H1 (cell line): ENCODE data around the gene ZNF189. TPM values are rescaled to one million over a fixed set of nuclear protein-coding genes. Genes with fewer than 3 reads are reported as not detected.

ENCODE experiments used
- CTCF ChIA-PET: fragments of 300-600 bp; sonication (Branson Sonifier 250); formaldehyde crosslinking; loops from one replicate; lab custom pipeline; 2021; ENCODE audit not compliant: partially characterized antibody; lab: Charles Lee
- POLR2A ChIA-PET: fragments of 300-600 bp; sonication (Branson Sonifier 250); formaldehyde crosslinking; loops from one replicate; lab custom pipeline; 2021; ENCODE audit warnings: inconsistent platforms; ENCODE audit not compliant: partially characterized antibody; lab: Charles Lee
- DNase-seq, 2 experiments: peaks; one replicate each; pipeline versions ENCODE4 v3.0.0 to v3.0.0-alpha.2; 2010 to 2022; ENCODE audit warnings: low spot score in 2 of 2, low read depth in 1 of 2, mixed read lengths in 1 of 2
- FAIRE-seq: peaks from 2 replicates; lab custom pipeline; 2011; peaks lifted over from hg19 to GRCh38; lab: Jason Lieb, UNC
- H2AFZ ChIP-seq: 2 replicates; pipeline ENCODE4 v1.8.1; 2012; ENCODE audit warnings: low read length, inconsistent platforms
- H2AK5ac ChIP-seq: 2 replicates; pipeline ENCODE4 v1.6.1; 2013; ENCODE audit warnings: low read depth, low read length
- H2BK120ac ChIP-seq: replicated peaks from 2 replicates; pipeline ENCODE3; 2013; ENCODE audit warnings: low read depth, low read length, inconsistent platforms
- H2BK12ac ChIP-seq: 2 replicates; pipeline ENCODE4 v1.6.1; 2013; ENCODE audit warnings: low read depth, low read length
- H2BK15ac ChIP-seq: 2 replicates; pipeline ENCODE4 v1.6.1; 2013; ENCODE audit warnings: low read length
- H2BK20ac ChIP-seq: 2 replicates; pipeline ENCODE4 v1.6.1; 2013; ENCODE audit warnings: low read length
- H2BK5ac ChIP-seq: 2 replicates; pipeline ENCODE4 v1.6.1; 2013; ENCODE audit warnings: low read depth, low read length
- H3K14ac ChIP-seq: 2 replicates; pipeline ENCODE4 v1.6.1; 2013; ENCODE audit warnings: inconsistent platforms; ENCODE audit not compliant: insufficient read length
- H3K18ac ChIP-seq: 2 replicates; pipeline ENCODE4 v1.6.1; 2013; ENCODE audit warnings: low read length; ENCODE audit errors: extremely low read depth
- H3K23ac ChIP-seq: 2 replicates; pipeline ENCODE4 v1.6.1; 2013; ENCODE audit warnings: inconsistent platforms; ENCODE audit not compliant: insufficient read length
- H3K23me2 ChIP-seq: 2 replicates; pipeline ENCODE4 v1.6.1; 2013; ENCODE audit warnings: low read depth, low read length
- H3K27ac ChIP-seq: 2 replicates; pipeline ENCODE4 v1.6.1; 2011; ENCODE audit warnings: low read depth, low read length, inconsistent platforms
- H3K27me3 ChIP-seq, 4 experiments: replicated peaks in 1 of 4; 1 replicate in 1 of 4; 2 replicates in 3 of 4; pipeline versions ENCODE4 v1.6.1 to v1.8.1; 2011 to 2013; ENCODE audit warnings: low read length in 3 of 4, mild to moderate bottlenecking in 3 of 4, inconsistent platforms in 2 of 4, mixed read lengths in 2 of 4, moderate library complexity in 1 of 4; ENCODE audit not compliant: control insufficient read depth in 3 of 4, insufficient read depth in 3 of 4; ENCODE audit errors: extremely low read depth in 1 of 4
- H3K36me3 ChIP-seq, 4 experiments: 2 replicates each; pipeline versions ENCODE4 v1.6.1 to v1.8.1; 2011 to 2013; ENCODE audit warnings: mild to moderate bottlenecking in 4 of 4, low read length in 3 of 4, moderate library complexity in 2 of 4, control low read depth in 1 of 4, inconsistent platforms in 1 of 4; ENCODE audit not compliant: insufficient read depth in 4 of 4, control insufficient read depth in 2 of 4
- H3K4ac ChIP-seq: replicated peaks from 2 replicates; pipeline ENCODE3; 2013; ENCODE audit warnings: low read length, low read depth, mixed read lengths, inconsistent platforms; ENCODE audit not compliant: insufficient read length
- H3K4me1 ChIP-seq, 4 experiments: replicated peaks in 1 of 4; 1 replicate in 1 of 4; 2 replicates in 3 of 4; pipeline versions ENCODE4 v1.6.1 to v1.8.1; 2011 to 2013; ENCODE audit warnings: low read length in 3 of 4, inconsistent platforms in 2 of 4, mixed read lengths in 1 of 4; ENCODE audit not compliant: insufficient read depth in 4 of 4, control insufficient read depth in 3 of 4
- H3K4me2 ChIP-seq, 2 experiments: 2 replicates each; pipeline versions ENCODE4 v1.6.1 to v1.8.1; 2011 to 2013; ENCODE audit warnings: low read depth in 2 of 2, low read length in 2 of 2, control low read depth in 1 of 2, inconsistent platforms in 1 of 2, mild to moderate bottlenecking in 1 of 2; ENCODE audit not compliant: insufficient read depth in 1 of 2
- H3K4me3 ChIP-seq, 4 experiments: fragments of 200-600, 300-600 bp in 1 of 4; sonication (generic), shearing (Covaris generic), sonication (Bioruptor Twin) in 1 of 4; 2 replicates each; pipeline versions ENCODE4 v1.5.1 to v1.8.1; 2011 to 2016; ENCODE audit warnings: low read length in 4 of 4, low read depth in 3 of 4, control low read depth in 2 of 4, inconsistent platforms in 2 of 4, mild to moderate bottlenecking in 2 of 4, mixed read lengths in 1 of 4, moderate library complexity in 1 of 4; ENCODE audit not compliant: insufficient read depth in 2 of 4; ENCODE audit errors: extremely low read depth in 1 of 4
- H3K56ac ChIP-seq: replicated peaks from 2 replicates; pipeline ENCODE3; 2013; ENCODE audit warnings: low read depth, mild to moderate bottlenecking, mixed read lengths, low read length, inconsistent platforms; ENCODE audit not compliant: insufficient read length
- H3K79me1 ChIP-seq: 2 replicates; pipeline ENCODE4 v1.6.1; 2013; ENCODE audit warnings: low read depth, low read length, control low read depth
- H3K79me2 ChIP-seq, 2 experiments: 2 replicates each; pipeline versions ENCODE4 v1.6.1 to v1.8.1; 2012 to 2013; ENCODE audit warnings: low read length in 2 of 2, mild to moderate bottlenecking in 2 of 2, inconsistent platforms in 1 of 2; ENCODE audit not compliant: insufficient read depth in 2 of 2, control insufficient read depth in 1 of 2
- H3K9ac ChIP-seq, 4 experiments: replicated peaks in 1 of 4; 1 replicate in 1 of 4; 2 replicates in 3 of 4; pipeline versions ENCODE4 v1.6.1 to v1.8.1; 2011 to 2013; ENCODE audit warnings: low read depth in 3 of 4, low read length in 3 of 4, control low read depth in 2 of 4, mild to moderate bottlenecking in 2 of 4, moderate library complexity in 2 of 4, inconsistent platforms in 1 of 4; ENCODE audit errors: extremely low read depth in 1 of 4
- H3K9me3 ChIP-seq, 2 experiments: 2 replicates each; pipeline versions ENCODE4 v1.6.1 to v1.8.1; 2012 to 2013; ENCODE audit warnings: mild to moderate bottlenecking in 2 of 2, moderate library complexity in 2 of 2, control low read depth in 1 of 2, inconsistent platforms in 1 of 2, low read depth in 1 of 2, low read length in 1 of 2, mixed read lengths in 1 of 2; ENCODE audit not compliant: insufficient read depth in 2 of 2
- H4K20me1 ChIP-seq, 2 experiments: replicated peaks in 1 of 2; 2 replicates each; pipeline versions ENCODE3 to v1.8.1; 2011 to 2013; ENCODE audit warnings: inconsistent platforms in 2 of 2, low read length in 2 of 2, mild to moderate bottlenecking in 1 of 2; ENCODE audit not compliant: insufficient read depth in 2 of 2, control insufficient read depth in 1 of 2
- H4K5ac ChIP-seq: 2 replicates; pipeline ENCODE4 v1.6.1; 2013; ENCODE audit warnings: low read length, low read depth, mixed read lengths, inconsistent platforms; ENCODE audit not compliant: insufficient read length
- H4K8ac ChIP-seq: 2 replicates; pipeline ENCODE4 v1.8.0; 2013; ENCODE audit warnings: mild to moderate bottlenecking, moderate library complexity, low read length, inconsistent platforms; ENCODE audit not compliant: insufficient read depth; ENCODE audit errors: extremely low read depth
- H4K91ac ChIP-seq: replicated peaks from 2 replicates; pipeline ENCODE3; 2013; ENCODE audit warnings: low read length, mixed read lengths, inconsistent platforms; ENCODE audit not compliant: insufficient read length
- ASH2L ChIP-seq: fragments of 200-600, 300-600 bp; sonication (generic); IDR thresholded peaks from one replicate; pipeline ENCODE4 v1.7.1; 2017; ENCODE audit warnings: low read length
- E2F6 ChIP-seq: IDR thresholded peaks from 2 replicates; pipeline ENCODE4 v1.6.1; 2012; ENCODE audit warnings: inconsistent platforms
- HDAC6 ChIP-seq: IDR thresholded peaks from one replicate; pipeline ENCODE4 v1.7.1; 2012; ENCODE audit warnings: low read depth, mild to moderate bottlenecking, inconsistent platforms, low read length, moderate library complexity
- KDM4A ChIP-seq: IDR thresholded peaks from one replicate; pipeline ENCODE4 v1.7.1; 2012; ENCODE audit warnings: low read depth, mild to moderate bottlenecking, moderate library complexity, low read length, inconsistent platforms; ENCODE audit not compliant: severe bottlenecking
- NANOG ChIP-seq: IDR thresholded peaks from 2 replicates; pipeline ENCODE4 v1.6.1; 2011; ENCODE audit warnings: low read length, low read depth, mild to moderate bottlenecking, inconsistent platforms; ENCODE audit not compliant: insufficient read depth, poor library complexity, severe bottlenecking
- RAD21 ChIP-seq, 2 experiments: IDR thresholded peaks in 1 of 2; conservative IDR thresholded peaks in 1 of 2; 2 replicates each; pipeline ENCODE4 v1.6.1; 2011; ENCODE audit warnings: low read depth in 2 of 2, low read length in 2 of 2, improper control_type of control experiment in 1 of 2, inconsistent platforms in 1 of 2, mild to moderate bottlenecking in 1 of 2, moderate library complexity in 1 of 2
- RNF2 ChIP-seq: fragments of 200-900, 300-1000 bp; sonication (generic); IDR thresholded peaks from 2 replicates; pipeline ENCODE4 v1.7.1; 2016; ENCODE audit warnings: borderline replicate concordance, low read depth, mild to moderate bottlenecking, antibody characterized with exemption, low read length; ENCODE audit not compliant: poor library complexity, severe bottlenecking; ENCODE audit errors: missing control alignments
- SIN3A ChIP-seq, 2 experiments: IDR thresholded peaks in 1 of 2; conservative IDR thresholded peaks in 1 of 2; 2 replicates each; pipeline ENCODE4 v1.6.1; 2011 to 2012; ENCODE audit warnings: low read length in 2 of 2, improper control_type of control experiment in 1 of 2, low read depth in 1 of 2, mild to moderate bottlenecking in 1 of 2
- SP1 ChIP-seq: IDR thresholded peaks from 2 replicates; pipeline ENCODE4 v1.6.1; 2011; ENCODE audit warnings: low read depth, low read length
- SP2 ChIP-seq: IDR thresholded peaks from 2 replicates; pipeline ENCODE4 v1.6.1; 2012; ENCODE audit warnings: mild to moderate bottlenecking, low read length, inconsistent platforms
- SP4 ChIP-seq: IDR thresholded peaks from 2 replicates; pipeline ENCODE4 v1.6.1; 2012; ENCODE audit warnings: low read length, inconsistent platforms
- TAF7 ChIP-seq: optimal IDR thresholded peaks from 2 replicates; pipeline ENCODE3; 2011; ENCODE audit warnings: low read depth, mild to moderate bottlenecking, inconsistent platforms, low read length, moderate library complexity, borderline replicate concordance
- YY1 ChIP-seq: IDR thresholded peaks from 2 replicates; pipeline ENCODE4 v1.6.1; 2011; ENCODE audit warnings: low read depth, mild to moderate bottlenecking, low read length
- WGBS, 2 experiments: shearing (Covaris generic) in 1 of 2; methylation state at CpG; one replicate each; pipeline versions ENCODE4 v1.1.6 to v1.1.7; 2013 to 2015; ENCODE audit warnings: low lambda C conversion rate in 2 of 2, mixed read lengths in 2 of 2, inconsistent platforms in 1 of 2, low coverage in 1 of 2, missing lambda C conversion rate in 1 of 2; ENCODE audit not compliant: insufficient replicate concordance in 2 of 2, insufficient coverage in 1 of 2, insufficient read length in 1 of 2; ENCODE audit errors: extremely low coverage in 1 of 2, missing lambda C conversion rate in 1 of 2; 5-methylcytosine and 5-hydroxymethylcytosine counted together
- polyA plus RNA-seq, 7 experiments: library from polyadenylated mRNA; depleted of rRNA in 3 of 7; stranded (reverse) in 5 of 7; unstranded in 2 of 7; fragments of >200 nt in 5 of 7; fragments of 200-250 nt in 2 of 7; gene quantifications; 1 replicate in 5 of 7; 2 replicates in 1 of 7; 4 replicates in 1 of 7; pipeline versions ENCODE4 v1.2.1 to v1.2.3, GENCODE V29; 2011 to 2013; ENCODE audit warnings: missing spikeins in 2 of 7, mixed read lengths in 2 of 7
- total RNA-seq: library from RNA; stranded (reverse); fragmentation: NEBNext Ultra II Directional; extraction: Animal tissue kit (Norgen Biotek cat#: 25700); gene quantifications from 2 replicates; pipeline ENCODE4 v1.2.1, GENCODE V29; 2021

Gene ZNF189
- total and polyA plus RNA-seq, 2 of the 8 experiments (the other 6 are each of a cell fraction or from before 2014, with no cell fraction given) = 1.9 to 12.3 TPM

GRCh38 chr9:101375546-101375945 lies 23.1 kb upstream of the ZNF189 start:
- Histone ChIP-seq H3K14ac (no peak overlapping the region), H3K23me2 (no peaks in the 10 kb centered on the region), H3K4ac (no peak overlapping the region), H4K91ac (no peak overlapping the region), H3K56ac (no peak overlapping the region), H2BK5ac (no peak overlapping the region), H3K9me3 (no peaks in the 10 kb centered on the region), H4K5ac (no peak overlapping the region), H2BK20ac (no peak overlapping the region), H3K27ac (no peak overlapping the region), H3K23ac (no peak overlapping the region), H3K79me2 (no peaks in the 10 kb centered on the region), H2BK12ac (no peak overlapping the region), H4K8ac (no peak overlapping the region), H3K27me3 (no peaks in the 10 kb centered on the region), H2BK15ac (no peak overlapping the region), H2BK120ac (no peak overlapping the region), H3K9ac (no peak overlapping the region), H3K4me2 (no peak overlapping the region), H3K18ac (no peak overlapping the region), H2AK5ac (no peak overlapping the region), H4K20me1 (no peaks in the 10 kb centered on the region), H3K36me3 (no peaks in the 10 kb centered on the region), H3K4me1 (no peaks in the 10 kb centered on the region; a peak in 1 of 7 replicates), H2AFZ (peak overlapping the region; percentile 42), H3K79me1 (no peaks in the 10 kb centered on the region), H3K4me3 (no peak overlapping the region)
- DNase-seq (peak in 1 of 2 experiments; percentile 49), FAIRE-seq (peak; percentile 42)
- POLR2A ChIA-PET = interaction anchor here (1.0 to 1.9 kb wide), 2 partner anchors 8 to 13 kb away, joined by 3 to 4 read pairs; no protein-coding TSS in a partner anchor
- 83% methylated on average over 12 of the region's 12 CpGs; no CpG with 5 or more reads in 1 of the 2 experiments for WGBS, 2 experiments
- CTCF ChIA-PET = no interaction called here
- TF ChIP-seq NANOG (no peak), RNF2 (no peak), SP1 (no peak), RAD21 (IDR thresholded peaks at IDR 0.05 in 1 of 2, conservative IDR thresholded peaks at IDR 0.05 in 1 of 2; ENCODE audit: low read depth in 2 of 2, low read length in 2 of 2) (no peak), SIN3A (conservative IDR thresholded peaks at IDR 0.05 in 1 of 2, IDR thresholded peaks at IDR 0.05 in 1 of 2; ENCODE audit: low read depth in 1 of 2, low read length in 2 of 2) (no peak), SP4 (no peak), YY1 (no peak), KDM4A (no peak), E2F6 (no peak), HDAC6 (no peak), SP2 (no peak), TAF7 (no peak), ASH2L (no peak)
